Left ventricle myocardium inferior (tissue), 1 donor: Measurements from ENCODE around the gene BAHCC1. TPM values are rescaled to one million over a fixed set of nuclear protein-coding genes. Genes with fewer than 3 reads are reported as not detected.

ENCODE experiments used
- DNase-seq: peaks from one replicate; pipeline ENCODE4 v3.0.0-alpha.2; 2020
- H3K27ac ChIP-seq: fragments of 200-600 bp; replicated peaks from 2 replicates; pipeline ENCODE4 v1.8.0; 2021
- H3K27me3 ChIP-seq: fragments of 200-600 bp; 2 replicates; pipeline ENCODE4 v1.8.0; 2021; ENCODE audit warnings: low read depth
- H3K36me3 ChIP-seq: fragments of 200-600 bp; 2 replicates; pipeline ENCODE4 v1.8.0; 2021
- H3K4me1 ChIP-seq: fragments of 200-600 bp; 2 replicates; pipeline ENCODE4 v1.8.0; 2021
- H3K4me3 ChIP-seq: fragments of 200-600 bp; 2 replicates; pipeline ENCODE4 v1.8.0; 2021; ENCODE audit warnings: mild to moderate bottlenecking, moderate library complexity
- H3K9me3 ChIP-seq: fragments of 200-600 bp; replicated peaks from 2 replicates; pipeline ENCODE4 v1.8.0; 2021
- intact Hi-C: fragments of 100-400 bp; cut with micrococcal nuclease; formaldehyde crosslinking; loops from one replicate; pipeline ENCODE4 v1.11.0; 2022
- total RNA-seq: library from RNA; stranded (reverse); fragmentation: NEBNext Ultra II Directional; extraction: Animal tissue kit (Norgen Biotek cat#: 25700); gene quantifications from one replicate; pipeline ENCODE4 v1.2.1, GENCODE V29; 2021
- TF ChIP-seq, protein P1 (sequence below): fragments of 200-600 bp; IDR thresholded peaks from 2 replicates; pipeline ENCODE4 v1.8.0; 2021; ENCODE audit warnings: antibody characterized with exemption, mild to moderate bottlenecking, borderline replicate concordance
- donor health status: DM: no; HTN: yes; CAD: no; lungs with severe emphysema.

Gene BAHCC1
- total RNA-seq, 1 donor from 2014 or later: 7.3 TPM

DNA sequence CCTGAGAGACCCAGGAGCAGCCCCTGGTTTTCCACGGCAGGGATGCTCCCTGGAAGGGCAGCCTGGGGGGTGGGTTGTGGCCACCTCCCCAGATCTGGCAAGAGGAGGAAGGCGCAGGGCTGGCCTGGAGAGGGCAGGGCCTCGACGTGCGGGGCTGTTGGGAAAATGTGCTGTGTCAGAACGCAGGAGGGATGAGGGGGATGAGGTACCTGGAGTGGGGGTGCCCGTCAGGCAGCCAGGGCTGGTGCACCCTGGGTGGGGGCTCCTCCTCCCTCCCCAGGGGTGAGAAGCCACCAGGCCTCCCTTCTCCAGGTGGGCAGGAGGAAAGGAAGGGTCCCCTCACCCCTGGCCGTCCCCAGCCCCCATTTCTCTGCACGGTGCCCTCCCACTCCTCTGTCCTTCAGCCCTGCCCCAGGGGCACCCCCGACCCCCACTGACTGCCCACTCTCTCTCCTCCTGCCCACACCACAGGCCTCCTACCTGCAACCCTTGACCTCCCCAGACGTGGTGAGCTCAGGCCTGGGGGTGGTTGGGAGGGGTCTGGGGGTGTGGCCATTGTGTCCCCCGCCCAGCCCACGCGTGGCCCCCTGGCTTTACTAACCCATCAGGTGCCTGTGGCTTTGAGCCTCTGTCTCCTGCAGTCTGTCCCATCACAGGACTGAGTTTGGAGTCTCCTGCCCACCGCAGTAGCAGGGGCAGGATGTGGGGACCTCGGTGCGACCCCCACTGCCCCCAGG, 39.6 kb downstream of the BAHCC1 start:
- Histone ChIP-seq H3K27ac (peak overlapping the region; percentile 89), H3K36me3 (no peaks in the 10 kb centered on the region), H3K4me3 (no peak overlapping the region), H3K27me3 (no peaks in the 10 kb centered on the region), H3K9me3 (no peaks in the 10 kb centered on the region), H3K4me1 (peaks cover 62% of the 10 kb centered on the region)
- DNase-seq: no peak
- intact Hi-C loops: no loop called here
- TF ChIP-seq, protein P1, sequence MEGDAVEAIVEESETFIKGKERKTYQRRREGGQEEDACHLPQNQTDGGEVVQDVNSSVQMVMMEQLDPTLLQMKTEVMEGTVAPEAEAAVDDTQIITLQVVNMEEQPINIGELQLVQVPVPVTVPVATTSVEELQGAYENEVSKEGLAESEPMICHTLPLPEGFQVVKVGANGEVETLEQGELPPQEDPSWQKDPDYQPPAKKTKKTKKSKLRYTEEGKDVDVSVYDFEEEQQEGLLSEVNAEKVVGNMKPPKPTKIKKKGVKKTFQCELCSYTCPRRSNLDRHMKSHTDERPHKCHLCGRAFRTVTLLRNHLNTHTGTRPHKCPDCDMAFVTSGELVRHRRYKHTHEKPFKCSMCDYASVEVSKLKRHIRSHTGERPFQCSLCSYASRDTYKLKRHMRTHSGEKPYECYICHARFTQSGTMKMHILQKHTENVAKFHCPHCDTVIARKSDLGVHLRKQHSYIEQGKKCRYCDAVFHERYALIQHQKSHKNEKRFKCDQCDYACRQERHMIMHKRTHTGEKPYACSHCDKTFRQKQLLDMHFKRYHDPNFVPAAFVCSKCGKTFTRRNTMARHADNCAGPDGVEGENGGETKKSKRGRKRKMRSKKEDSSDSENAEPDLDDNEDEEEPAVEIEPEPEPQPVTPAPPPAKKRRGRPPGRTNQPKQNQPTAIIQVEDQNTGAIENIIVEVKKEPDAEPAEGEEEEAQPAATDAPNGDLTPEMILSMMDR: no peak

DNA sequence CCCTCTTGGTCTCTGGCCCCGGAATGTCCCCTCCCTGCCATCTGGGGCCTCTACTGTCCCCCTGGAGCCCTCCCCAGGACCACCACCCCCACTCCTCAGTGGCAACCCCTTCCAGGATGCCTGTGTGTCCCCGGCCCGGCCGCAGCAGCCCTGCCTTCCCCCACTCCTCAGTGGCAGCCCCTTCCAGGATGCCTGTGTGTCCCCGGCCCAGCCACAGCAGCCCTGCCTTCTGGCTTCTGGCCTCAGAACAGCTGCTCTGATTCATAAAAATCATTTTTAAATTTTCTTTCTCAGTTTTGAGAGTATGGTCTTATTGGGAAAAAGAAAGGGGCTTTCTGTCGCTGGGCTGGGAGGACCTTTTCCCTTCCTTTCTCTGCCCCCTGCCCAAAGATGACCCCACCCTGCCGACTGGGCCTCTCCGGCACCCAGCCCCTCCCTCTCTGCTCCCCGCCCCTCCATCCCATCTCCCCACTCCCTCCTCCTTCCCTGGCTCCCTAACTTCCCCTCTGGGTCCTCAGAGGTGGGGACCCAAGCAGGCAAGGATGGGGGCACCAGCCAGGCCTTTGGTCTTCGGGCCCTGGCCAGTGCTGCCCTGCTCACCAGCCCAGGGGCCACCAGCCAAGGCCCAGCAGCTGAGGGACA, 40.5 kb downstream of the BAHCC1 start:
- DNase-seq: no peak
- Histone ChIP-seq H3K4me1 (peaks cover 53% of the 10 kb centered on the region), H3K36me3 (no peaks in the 10 kb centered on the region), H3K27me3 (no peaks in the 10 kb centered on the region), H3K4me3 (no peak overlapping the region), H3K27ac (peak overlapping the region; percentile 89), H3K9me3 (no peaks in the 10 kb centered on the region)
- TF ChIP-seq, protein P1: no peak
- intact Hi-C loops: no loop called here

DNA sequence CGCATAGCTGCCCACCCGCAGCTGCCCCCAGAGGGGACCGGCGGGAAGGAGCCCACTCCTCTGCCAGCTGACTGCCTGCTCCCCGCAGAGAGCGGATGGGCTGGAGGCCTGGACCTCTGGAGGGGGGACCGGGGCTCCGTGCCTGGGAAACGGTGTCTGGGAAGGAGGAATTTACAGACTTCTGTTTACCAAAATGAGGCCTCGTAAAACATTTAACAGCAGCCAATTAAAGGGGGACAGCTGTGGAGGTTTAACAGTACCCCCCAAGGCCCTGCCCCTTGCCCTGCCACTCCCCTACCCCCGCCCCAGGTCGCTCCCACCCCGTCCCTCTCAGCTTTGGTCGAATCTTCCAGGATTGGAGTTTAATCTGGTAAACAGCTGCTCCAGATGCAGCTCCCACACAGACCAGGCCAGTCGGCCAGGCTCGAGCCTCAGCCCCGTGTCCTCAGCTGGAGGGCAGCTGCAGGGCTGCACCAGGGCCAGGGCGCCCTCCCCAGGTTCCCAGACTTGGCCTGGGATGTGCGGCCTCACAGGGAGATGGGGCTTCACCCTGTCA, 41.1 kb downstream of the BAHCC1 start:
- Histone ChIP-seq H3K9me3 (no peaks in the 10 kb centered on the region), H3K36me3 (no peaks in the 10 kb centered on the region), H3K27me3 (no peaks in the 10 kb centered on the region), H3K27ac (peak overlapping the region; percentile 89), H3K4me1 (peaks cover 53% of the 10 kb centered on the region), H3K4me3 (no peak overlapping the region)
- intact Hi-C loops: no loop called here
- DNase-seq: peak; percentile 76
- TF ChIP-seq, protein P1: no peak

DNA sequence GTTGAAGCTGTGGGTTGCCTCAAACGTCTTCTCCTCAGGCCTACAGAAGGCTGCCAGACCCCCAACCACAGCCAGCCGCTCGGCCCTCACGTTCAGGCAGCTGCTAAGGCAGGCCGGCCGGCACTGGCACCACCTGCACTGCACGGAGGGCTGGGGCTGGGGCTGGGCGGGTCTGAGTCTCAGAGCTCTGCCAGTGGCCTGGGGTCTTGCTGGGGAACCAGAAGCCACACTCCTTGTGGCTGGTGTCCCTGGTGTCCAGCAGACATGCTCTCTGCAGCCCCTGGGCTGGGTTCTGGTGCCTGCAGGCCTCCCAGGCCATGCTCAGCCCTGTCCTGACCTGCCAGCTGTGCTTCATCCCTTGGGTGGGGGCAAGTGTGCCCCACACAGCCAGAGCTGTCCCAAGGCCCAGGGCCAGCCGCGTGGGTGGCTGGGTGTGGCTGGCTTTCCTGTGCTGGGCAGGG, 42.0 kb downstream of the BAHCC1 start:
- Histone ChIP-seq H3K9me3 (no peaks in the 10 kb centered on the region), H3K36me3 (peaks cover 4% of the 10 kb centered on the region), H3K4me1 (peaks cover 50% of the 10 kb centered on the region), H3K4me3 (no peak overlapping the region), H3K27me3 (no peaks in the 10 kb centered on the region), H3K27ac (peak overlapping the region; percentile 89)
- intact Hi-C loops: no loop called here
- no peak for DNase-seq
- TF ChIP-seq, protein P1: no peak

DNA sequence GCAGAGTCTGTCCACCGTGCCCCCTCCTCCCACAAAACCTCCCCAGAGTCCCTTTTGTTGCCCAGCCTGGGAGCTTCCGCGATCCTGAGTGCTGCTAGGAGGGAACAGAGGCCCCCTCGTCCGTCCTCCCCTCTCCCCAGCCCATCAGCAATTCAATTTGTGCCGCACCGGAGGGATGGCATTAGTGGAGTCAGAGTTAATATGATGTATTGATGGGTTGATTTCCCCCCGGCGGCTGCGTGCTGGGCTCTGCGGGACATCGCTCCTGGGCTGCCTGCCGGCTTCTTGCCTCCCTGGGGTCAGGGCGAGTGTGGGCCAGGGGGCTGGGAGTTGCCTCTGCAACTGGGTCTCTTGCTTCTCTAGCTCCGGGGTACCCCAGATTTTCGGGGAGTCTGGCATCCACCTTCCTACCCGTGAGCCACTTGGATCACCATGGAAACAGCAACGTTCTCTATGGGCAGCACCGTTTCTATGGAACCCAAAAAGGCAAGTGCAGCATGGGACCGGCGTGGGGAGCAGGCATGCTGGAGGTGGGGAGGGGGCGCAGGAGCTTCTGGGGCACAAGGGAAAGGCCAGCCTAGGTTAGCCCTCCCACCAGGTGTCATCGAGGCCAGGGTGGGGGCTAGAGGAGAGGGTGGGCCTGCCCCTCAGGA, 42.9 kb downstream of the BAHCC1 start:
- H3K36me3 ChIP-seq: peaks cover 11% of the 10 kb centered on the region
- TF ChIP-seq, protein P1: no peak
- no peak for DNase-seq
- no peaks in the 10 kb centered on the region for H3K9me3 ChIP-seq
- peaks cover 46% of the 10 kb centered on the region for H3K4me1 ChIP-seq
- no peak overlapping the region for H3K27ac ChIP-seq
- intact Hi-C loops: no loop called here
- no peaks in the 10 kb centered on the region for H3K27me3 ChIP-seq
- no peak overlapping the region for H3K4me3 ChIP-seq
